CD4-positive, alpha-beta T cell treated with Interleukin-17A for 4 hours (primary cell): ENCODE data around the gene ZBTB20.

Experiments used
- DNase-seq: peaks from one replicate; pipeline ENCODE4 v3.0.0-alpha.2; 2020; ENCODE audit warnings: mixed read lengths

Gene ZBTB20

DNA sequence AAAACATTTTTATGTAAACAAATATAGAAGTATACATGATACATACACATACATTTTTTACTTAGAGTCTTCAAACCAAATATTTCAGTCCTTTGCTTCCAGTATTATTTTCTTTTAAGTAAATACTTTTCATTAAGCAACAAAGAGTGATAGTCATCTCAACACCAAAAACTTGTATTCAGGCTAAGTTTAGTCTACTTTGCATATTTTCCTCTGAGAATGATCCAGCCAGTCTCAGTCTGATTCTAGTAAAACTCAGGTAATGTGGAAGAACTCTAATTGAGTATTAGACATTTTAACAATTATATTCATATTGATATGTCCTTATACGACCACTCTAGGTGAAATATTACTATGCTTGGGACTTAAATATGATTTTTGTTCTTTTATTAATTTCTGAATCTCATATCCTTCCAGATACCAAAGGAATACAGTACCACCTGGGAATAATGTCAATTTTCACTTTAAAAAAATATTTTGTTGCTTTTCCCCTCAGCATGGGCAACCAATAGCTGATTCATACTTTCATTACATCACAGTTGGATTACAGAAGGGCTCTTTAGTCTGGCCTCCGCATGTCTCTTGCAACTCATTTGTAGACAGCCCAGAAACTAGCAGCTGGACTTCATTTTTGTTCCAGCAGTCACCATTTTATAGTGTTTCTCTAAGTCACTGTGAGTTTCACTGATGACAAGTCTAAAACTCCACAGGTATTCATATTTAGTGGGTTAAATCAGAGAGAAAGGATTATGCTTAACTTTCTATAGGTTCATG, 390.4 kb downstream of the ZBTB20 start:
- DNase-seq: no peak

DNA sequence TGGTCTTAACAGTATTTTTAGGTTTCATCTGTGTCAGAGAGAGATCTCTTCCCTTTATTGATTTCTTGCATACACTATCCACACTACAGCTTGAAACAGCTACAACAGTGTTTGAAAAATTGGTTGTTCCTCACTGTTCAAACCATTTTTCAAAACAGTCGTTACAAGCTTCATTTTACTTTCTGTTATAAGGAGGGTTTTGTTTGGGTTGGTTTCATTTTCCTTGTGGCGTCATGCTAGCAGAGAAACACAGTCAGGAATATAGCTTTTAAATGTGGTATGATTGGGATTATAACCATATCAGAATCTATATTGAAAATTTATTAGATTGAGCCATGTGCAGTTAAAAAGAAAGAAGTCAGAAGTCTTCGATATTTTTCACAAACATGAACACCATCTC, 400.6 kb downstream of the ZBTB20 start:
- DNase-seq: no peak

DNA sequence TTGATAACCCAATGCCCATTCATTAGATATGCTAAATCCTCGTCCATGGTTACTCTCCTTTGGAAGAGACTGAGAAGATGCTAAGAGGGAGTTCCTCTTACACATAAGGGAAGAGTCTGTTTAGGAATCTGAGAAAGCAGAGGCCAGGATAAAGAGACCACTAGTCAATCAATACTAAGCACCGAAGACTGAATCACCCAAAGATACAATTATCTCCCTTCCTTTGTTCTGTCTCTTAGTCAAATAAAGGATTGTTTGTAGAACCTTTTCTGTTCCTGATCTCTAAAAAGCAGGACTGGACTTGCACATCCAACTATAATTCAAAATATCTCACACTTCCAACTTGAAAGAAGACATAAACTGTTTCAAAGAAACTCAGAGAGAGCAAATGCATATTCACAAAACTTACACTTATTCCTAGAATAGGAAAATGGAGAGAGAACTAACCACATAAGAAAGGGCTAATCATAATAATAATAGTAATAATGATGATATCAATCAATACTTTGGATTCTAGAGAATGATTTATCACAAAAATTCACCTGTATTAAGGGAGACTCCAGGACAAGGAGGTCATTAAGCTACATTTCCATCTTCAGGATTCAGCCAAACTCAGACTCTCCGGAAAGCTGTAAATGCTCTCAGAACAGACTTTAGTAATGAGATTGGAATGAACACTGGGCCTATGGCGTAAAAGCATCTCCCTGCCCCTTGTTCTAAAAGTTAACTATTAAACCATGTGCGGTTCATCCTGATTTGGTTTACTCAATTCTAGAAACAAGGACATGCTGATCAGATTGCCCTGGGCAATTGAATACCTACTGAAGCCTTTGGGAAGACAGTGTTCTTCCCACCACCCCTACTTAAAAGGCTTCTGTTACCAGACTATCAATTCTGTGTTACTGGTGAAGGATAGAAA, 401.5 kb downstream of the ZBTB20 start:
- no peak for DNase-seq

DNA sequence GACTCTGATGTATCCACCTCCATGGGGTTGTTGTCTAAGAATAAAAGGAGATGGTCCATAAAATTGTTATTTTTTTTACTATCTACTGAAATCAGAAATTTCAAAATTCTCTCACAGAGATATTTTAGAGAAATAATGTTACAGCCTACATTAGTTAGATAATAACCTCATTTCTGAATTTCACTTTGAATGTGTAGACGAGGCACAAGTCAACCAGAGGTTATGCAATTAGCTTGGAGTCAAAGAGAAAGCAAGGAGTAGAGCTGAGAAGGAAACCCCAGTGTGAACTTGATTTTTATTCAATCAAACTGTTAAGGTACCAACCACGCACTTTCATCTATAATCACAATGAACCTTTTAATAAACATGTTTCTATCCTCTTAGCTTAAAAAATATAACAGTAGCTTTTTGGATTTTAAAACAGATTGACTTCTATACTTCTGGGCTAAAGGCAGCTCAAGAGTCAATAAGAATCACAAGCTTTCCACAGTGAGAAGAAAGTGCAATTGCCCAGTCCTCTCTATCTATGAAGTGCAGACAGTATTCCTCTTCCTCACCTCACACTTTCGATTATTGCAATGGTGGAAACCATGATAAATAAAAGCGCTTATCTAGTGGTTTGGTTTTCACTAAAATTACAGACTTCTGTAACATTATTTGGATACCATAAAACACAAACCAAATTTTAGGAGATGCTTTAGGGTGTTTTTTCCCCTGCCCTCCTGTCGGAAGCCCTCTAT, 403.2 kb downstream of the ZBTB20 start:
- DNase-seq: no peak

DNA sequence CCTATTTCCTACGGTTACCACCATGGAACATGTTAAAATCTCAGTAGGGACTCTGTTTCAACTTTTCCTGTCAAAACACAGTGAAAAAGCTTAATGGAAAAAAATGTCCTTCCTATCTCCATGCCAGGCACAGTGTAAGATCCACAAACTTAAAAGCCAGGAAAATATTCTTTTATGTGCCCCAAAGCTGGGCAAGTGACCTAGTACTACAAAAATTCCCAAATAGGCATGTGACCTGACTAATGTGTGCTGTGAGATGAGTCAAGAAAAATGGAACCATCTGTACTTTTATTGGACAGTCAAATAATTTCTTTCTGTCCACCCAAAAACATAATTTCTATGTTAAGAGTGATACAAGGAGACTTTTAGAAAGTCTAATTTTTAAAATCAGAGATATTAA, 406.0 kb downstream of the ZBTB20 start:
- no peak for DNase-seq

DNA sequence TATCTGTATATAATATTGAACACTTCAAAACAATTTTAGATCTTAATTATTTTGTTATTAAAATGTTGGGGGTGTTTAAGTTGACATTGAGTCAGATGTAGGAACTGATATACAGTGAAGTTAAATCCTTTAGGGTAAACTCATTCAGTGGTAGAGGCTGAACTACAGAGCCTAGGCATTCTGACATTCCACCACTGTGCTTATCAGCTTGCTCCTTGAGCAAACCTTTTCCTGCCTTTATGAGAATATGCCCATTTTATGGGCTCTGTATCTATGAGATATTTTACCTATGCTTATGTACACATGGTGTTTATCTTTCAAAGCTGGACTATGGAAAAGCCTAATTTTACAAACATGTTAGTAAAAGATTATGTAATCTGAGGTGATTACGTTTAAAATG, 407.5 kb downstream of the ZBTB20 start:
- no peak for DNase-seq

DNA sequence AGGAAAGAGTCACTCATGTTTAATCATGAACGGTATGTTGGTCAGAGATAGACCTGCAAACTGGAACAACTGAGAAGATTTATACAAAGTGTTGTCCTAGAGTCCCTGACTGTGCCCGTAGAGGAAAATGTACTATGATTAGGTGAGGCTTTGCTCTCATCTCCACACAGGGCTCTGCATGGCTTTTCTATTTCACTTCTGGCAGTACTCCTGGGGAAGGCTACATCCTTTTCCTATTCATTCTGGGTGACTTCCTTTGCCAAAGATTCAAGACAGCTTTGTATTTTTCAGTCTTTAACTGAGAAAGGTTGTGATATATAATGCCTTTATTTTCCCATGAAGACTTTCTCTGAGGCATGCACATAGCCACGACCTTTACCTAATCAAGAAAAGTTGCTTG, 414.7 kb downstream of the ZBTB20 start:
- no peak for DNase-seq

DNA sequence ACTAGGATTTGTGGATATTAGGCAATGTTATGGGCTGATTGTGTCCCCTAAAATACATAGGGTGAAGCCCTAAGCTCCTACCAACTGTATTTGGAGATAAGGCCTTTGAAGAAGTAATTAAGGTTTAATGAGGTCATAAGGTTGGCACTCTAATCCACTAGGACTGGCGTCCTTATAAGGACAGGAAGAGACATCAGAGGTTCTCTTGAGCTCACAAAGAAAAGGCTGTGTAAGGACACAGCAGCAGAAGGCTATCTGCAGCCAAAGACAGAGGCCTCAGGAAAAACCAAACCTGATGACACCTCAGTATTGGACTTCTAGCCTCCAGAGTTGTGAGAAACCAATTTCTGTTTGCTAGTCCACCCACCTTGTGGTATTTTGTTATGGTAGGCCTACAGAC, 416.7 kb downstream of the ZBTB20 start:
- no peak for DNase-seq

DNA sequence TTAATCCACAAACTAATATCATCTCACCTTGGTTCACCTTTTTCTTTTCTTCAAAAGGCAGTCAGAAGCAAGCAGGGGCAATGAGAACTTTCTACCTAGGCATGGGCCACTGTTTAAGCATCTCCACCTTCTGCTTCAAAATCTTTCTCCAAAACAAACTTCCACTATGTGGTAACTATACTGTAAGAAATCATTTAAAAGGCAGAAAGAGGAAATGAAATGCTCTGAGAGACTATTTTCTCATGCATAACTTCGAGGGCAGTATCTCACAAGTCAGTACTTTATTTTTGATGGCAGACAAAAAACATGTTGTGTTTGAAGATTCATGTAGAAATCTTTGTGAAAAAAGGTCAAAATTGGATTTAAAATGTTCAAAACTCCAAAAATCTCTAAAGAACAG, 419.7 kb downstream of the ZBTB20 start:
- DNase-seq: no peak

DNA sequence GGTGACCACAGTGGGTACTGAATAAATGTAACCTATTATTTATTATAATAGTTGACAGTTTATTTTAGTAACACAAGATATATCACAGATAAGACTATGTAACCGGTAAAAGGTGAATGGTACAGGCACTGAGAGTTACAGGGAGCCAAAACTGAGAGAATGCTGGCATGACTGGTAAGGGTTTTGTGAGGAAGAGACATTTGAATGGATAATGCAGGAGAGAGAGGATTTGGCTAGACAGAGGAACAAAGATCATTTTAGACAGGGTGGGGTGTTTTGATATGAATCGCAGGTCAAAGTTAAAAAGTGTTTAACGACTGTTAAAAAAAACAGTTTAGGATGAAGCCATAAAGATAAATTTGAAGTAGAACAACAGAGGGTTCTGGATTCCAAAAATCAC, 421.1 kb downstream of the ZBTB20 start:
- no peak for DNase-seq

DNA sequence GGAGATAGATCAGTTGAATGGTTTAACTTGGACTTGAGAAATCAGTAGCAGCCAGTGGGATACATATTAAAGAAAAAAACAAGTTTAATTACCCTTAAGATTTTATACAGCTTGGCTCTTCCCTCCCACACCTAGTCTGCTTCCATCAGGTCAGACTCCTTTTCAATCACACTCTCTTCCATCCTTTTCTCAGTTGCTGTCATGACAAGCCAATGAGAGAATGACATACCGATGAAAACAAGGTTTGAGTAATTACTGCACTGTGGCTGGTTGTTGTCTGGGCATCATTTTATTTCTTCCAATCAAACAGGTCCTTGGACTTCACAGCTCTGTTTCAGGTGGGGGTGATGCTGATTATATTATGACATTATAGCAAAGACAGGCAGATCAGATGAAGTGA, 424.6 kb downstream of the ZBTB20 start:
- DNase-seq: no peak

DNA sequence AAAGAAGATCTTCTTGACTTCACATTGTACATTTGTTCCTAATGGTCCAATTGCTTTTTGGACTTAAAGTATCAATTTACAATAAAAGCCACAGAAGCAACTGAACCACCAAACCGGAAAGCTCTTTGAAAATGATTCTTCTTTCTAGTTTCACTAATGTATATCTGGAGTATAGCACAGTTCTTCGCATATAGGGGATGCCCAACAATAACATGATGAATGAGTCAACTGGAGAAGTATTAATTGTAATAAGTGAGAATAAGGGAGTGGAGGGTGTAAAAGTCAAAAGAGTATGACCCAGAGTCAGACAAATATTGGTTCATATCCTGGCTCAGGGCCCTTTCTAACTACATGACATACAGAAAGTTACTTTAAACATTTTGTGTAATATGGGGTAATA, 425.2 kb downstream of the ZBTB20 start:
- no peak for DNase-seq

DNA sequence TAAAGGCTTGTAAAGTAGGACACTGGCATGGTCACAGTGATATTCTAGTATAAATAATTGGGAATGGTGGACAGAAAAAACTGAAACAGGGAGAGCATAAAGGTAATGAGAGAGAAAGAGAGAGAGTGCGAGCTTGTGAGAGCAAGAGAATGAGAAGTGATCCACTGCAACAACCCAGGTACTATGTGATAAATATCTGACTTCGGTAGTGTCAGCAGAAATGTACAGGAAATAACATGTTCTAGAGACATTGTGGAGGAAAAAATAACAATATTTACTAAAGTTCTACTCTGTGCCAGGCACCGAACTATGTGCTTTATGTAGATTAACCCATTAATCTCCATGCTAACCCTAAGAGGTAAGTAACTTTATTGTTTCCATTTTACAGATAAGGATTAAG, 425.9 kb downstream of the ZBTB20 start:
- no peak for DNase-seq

DNA sequence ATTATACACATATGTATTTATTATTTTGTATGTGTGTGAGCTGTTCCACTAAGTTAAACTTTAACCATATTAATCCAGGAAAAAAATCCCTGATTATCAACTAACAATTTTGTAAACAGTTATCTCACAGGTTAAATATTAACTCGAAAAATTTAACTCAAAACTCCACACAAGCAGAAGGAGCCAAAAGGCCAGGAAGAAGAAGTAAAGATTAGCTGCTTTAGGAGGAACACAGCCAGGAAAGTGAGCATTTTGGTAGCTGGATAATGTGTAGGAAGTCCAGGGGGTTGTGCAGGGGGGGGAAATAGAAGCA, 428.2 kb downstream of the ZBTB20 start:
- no peak for DNase-seq

DNA sequence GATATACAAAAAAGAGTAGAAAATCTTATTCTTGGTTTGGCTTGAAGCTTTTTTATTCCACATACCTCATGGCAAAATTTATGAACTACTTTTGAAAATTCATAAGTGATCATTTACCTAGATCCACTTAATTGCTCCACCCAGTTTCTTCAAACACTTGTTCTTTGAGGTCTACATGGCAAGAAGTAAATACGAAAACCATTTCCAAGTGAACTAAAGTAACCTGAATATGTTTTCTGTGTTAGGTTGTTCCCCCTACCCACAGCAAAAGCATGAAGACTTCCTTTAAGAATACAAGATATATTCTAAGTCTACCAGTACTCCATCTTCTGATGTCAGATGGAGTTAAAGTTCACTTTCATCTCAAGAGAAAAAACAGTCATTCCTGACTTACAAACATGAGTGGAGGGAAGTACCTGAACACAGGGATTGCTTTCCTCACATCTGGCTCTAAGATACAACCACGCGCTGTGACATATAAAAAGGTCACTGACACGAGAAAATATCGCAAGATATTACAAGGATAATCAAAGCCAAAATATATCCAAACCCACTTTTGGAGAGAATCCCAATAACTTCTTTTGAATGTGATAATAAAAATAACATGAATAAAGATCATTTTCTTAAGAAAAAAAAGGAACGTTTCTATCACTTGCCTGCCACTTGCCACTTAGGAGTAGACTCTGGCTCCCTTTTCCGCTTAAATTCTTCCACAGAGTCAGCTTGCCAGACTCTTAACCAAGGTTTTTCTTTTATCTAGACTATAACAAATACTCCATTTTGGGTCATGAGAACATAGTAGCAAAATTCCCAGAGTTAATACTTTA, 428.8 kb downstream of the ZBTB20 start:
- DNase-seq: no peak

DNA sequence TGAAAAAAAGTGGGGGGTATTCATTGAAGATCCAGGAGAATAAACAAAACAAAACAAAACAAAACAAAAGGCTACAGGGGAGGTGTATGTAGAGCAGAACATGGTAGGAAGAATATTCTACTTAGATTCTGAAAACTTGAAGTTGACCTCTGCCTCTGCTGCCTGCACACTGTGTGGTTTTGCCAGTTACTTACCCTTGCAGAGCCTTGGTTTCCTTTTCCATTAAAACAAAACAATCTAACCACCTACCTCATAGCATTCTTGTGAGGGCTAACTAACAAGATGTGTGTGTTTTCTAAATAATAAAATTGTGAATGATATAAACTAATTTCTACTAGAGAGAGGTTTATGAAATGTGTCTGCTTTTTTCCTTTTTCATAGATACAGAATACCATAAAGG, 430.2 kb downstream of the ZBTB20 start:
- no peak for DNase-seq

DNA sequence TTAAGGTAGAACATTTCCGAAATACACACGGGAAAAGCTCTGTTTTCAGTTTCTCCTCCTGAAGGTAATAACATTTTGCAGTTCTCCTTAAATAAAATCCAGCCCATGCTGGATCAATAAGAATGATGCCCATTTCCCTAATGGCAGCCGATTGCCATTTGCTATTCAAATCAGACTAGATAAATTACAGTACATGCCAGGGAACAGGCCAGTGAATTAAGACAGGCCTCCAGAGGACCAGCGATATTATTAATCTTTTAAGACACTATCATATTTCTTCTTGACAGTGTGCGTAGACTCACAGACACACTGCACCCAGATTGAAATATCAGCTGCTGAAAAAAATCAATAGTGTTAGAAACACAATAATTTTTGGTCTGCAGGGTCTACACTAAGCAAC, 431.0 kb downstream of the ZBTB20 start:
- DNase-seq: no peak

DNA sequence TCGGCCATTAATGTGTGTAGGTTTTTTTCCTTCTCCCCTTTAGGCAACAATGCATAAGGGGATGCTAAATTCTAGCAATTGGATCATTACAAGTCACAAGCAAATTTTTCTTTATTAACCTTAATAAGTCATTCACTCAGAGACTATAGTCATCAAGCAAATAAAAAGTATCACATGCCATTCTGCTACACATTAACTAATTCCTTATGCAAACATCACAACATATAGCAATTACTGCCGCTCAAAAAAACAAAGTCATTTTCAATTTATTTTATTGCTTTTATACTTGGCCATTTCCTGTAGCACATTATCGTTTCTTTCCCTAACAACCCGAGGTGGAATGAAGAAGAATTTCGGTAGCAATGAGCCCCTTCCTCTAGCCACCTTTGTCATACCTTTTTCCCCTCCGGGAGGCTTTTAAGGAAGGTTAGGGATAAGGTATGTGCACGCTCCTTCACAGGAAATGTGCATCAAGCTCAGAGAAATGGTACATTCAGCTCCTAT, 432.1 kb downstream of the ZBTB20 start:
- no peak for DNase-seq

DNA sequence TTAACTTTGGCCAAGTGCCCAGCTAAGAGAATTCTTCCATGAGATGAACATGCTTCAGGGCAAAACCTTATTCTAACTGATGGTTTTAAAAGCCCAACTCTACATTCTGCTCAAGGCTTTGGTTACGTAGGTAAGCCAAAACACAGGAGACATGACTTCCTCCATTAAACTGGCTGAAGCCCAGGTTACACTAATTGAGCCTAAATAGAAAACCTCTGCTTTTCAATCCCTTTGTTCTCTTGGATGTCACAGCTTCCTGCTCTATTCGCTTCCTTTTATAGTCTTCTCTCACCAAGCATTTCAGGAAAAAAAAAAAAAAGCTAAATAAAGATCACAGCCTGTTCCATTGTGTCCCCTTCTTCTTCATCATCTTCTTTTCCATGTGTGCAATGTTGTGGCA, 432.9 kb downstream of the ZBTB20 start:
- DNase-seq: no peak

DNA sequence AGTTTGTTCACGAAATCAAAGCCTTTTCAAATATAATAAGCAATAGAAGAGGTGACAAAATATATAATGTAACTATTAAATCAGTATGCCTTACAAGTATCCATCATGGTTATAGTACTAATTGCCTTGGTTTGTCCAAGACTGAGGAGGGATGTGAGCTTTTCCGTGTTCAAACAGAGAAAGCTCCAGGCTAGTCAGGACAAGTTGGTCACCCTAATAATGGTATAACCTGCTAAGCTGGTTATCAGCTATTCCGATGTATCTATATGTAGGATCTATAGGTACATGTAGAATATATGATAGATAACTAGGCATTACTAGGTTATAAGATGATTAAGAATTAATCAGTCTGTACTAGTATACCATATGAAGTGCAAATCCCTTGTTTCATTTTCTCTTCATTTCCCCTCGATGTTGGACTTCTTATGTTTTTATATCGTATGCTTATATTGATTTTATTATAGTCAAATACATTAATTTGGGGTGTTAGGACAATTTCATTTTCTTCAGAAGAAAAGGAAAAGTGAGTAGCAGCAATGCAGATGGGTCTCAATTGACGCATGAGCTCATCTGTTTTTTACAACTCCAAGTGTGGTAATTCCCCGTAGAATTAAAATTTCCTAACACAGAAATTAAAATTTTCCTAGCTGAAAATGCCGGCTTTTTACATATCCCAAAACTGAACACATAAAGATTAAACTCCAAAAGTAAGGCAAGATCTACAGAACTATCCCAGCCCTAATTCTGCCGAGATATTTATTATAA, 434.2 kb downstream of the ZBTB20 start:
- no peak for DNase-seq

DNA sequence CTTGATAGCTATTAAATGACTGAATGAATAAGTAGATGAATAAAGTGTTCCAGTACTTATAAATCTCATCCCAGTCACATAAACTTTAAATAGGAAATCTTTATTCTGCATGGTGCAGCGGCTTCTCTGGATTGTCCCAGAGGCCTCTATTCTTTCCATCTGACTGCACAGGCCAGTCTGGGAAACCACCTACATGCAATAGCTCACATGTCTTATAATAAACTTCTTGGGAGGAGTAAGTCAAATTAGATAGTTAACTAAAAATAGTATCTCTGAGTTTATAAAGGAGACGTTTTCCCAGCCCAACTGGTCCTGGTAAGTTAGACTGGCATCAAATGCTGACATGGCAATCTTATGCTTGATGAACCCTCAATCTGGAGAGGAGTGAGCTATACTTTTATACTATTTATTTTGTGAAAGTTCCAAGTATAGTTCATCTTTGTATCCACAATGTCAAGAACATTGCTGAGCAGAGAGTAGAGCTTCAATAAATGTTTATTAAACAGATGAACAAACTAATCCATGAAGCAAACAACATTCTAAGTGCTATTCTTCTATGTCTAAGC, 435.7 kb downstream of the ZBTB20 start:
- DNase-seq: no peak

DNA sequence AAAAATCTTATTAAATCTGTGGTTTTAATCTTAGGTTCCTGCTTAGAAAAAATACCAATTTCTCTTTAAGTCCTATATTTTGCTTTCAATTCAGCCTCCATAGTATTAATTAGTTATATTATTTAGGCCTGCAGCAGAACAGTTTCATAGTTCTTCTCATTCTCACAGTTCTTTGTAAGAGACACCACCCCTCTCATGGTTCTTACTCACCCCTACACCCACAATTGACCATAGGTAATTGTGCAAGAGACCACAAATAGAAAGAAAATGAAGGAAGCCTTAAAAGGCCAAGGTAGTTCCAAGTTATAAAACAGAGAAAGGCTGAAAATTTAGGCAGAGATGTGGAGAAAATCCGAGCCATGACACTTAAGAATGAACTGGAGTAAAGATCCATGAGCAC, 438.0 kb downstream of the ZBTB20 start:
- no peak for DNase-seq
